Testis (tissue), 3 donors: ENCODE results near the gene NAA20. TPM values are rescaled to one million over a fixed set of nuclear protein-coding genes. Genes with fewer than 3 reads are reported as not detected.

ENCODE experiments used
- DNase-seq: peaks from one replicate; pipeline ENCODE4 v3.0.0-alpha.2; 2019
- H3K27ac ChIP-seq, 2 donors: fragments of 200-600 bp; sonication (generic); one replicate each; pipeline ENCODE4 v1.5.1; 2019
- H3K27me3 ChIP-seq: fragments of 200-600 bp; sonication (generic); one replicate; pipeline ENCODE4 v1.5.1; 2019
- H3K36me3 ChIP-seq: fragments of 200-600 bp; sonication (generic); one replicate; pipeline ENCODE4 v1.5.1; 2017; ENCODE audit warnings: low read depth; ENCODE audit errors: missing control alignments
- H3K4me1 ChIP-seq: fragments of 200-600 bp; sonication (generic); one replicate; pipeline ENCODE4 v1.5.1; 2019
- H3K4me3 ChIP-seq, 2 donors: fragments of 200-600 bp; sonication (generic); one replicate each; pipeline ENCODE4 v1.5.1; 2017 to 2019
- H3K9me3 ChIP-seq: fragments of 200-600 bp; sonication (generic); one replicate; pipeline ENCODE4 v1.5.1; 2017
- CTCF ChIP-seq, 3 experiments: fragments of 450-650 bp in 2 of 3; fragments of 200-600 bp in 1 of 3; sonication (generic) in 1 of 3; IDR thresholded peaks; one replicate each; pipeline ENCODE4 v1.5.1; 2016 to 2019; ENCODE audit warnings: antibody characterized with exemption in 3 of 3, mild to moderate bottlenecking in 2 of 3, moderate library complexity in 1 of 3
- POLR2A ChIP-seq: fragments of 450-650 bp; IDR thresholded peaks from one replicate; pipeline ENCODE4 v1.6.1; 2017; ENCODE audit warnings: antibody characterized with exemption, mild to moderate bottlenecking, moderate library complexity
- WGBS, 2 donors: methylation state at CpG; one replicate each; pipeline ENCODE4 v1.1.5; 2018; 5-methylcytosine and 5-hydroxymethylcytosine counted together
- intact Hi-C: fragments of 100-400 bp; cut with DNase I; formaldehyde crosslinking; loops from one replicate; pipeline ENCODE4 v1.15.1; 2023; ENCODE audit warnings: low total_unique reads
- polyA plus RNA-seq: library from polyadenylated mRNA; stranded (reverse); fragments of 350-450 nt; fragmentation: Illumina TruSeq; extraction: RNeasy Lipid Tissue Mini Kit (QIAGEN cat#74804); gene quantifications from one replicate; pipeline ENCODE4 v1.2.3, GENCODE V29; 2014; ENCODE audit warnings: low read depth, low replicate concordance; ENCODE audit not compliant: insufficient read depth
- total RNA-seq, 2 donors: library from RNA; depleted of rRNA; stranded (reverse); fragments of >200 nt; gene quantifications; one replicate each; pipeline ENCODE4 v1.2.3, GENCODE V29; 2016

Gene NAA20
- total and polyA plus RNA-seq, 3 donors from 2014 or later: 41.3 to 176 (median 53.9) TPM

GRCh38 chr20:19992996-19993908 lies 23.9 kb upstream of the NAA20 start:
- peak overlapping the region; percentile 64 to 85 for H3K27ac ChIP-seq
- peak; percentile 66 for DNase-seq
- peaks cover 28% of the 10 kb centered on the region for H3K4me1 ChIP-seq
- no peaks in the 10 kb centered on the region for H3K27me3 ChIP-seq
- intact Hi-C loops: loop anchor here (10.0 kb wide), 1 partner anchor 208 kb away; no protein-coding TSS in a partner anchor
- no peak overlapping the region for H3K4me3 ChIP-seq
- TF ChIP-seq CTCF (IDR thresholded peaks at IDR 0.05) (no peak), POLR2A (no peak)
- H3K9me3 ChIP-seq: no peaks in the 10 kb centered on the region
- WGBS, 2 donors: 30 to 31% methylated on average over 14 of the region's 14 CpGs
- H3K36me3 ChIP-seq: no peaks in the 10 kb centered on the region

- no peaks in the 10 kb centered on the region for H3K27me3 ChIP-seq
- DNase-seq: no peak
- H3K4me1 ChIP-seq: peaks cover 28% of the 10 kb centered on the region
- intact Hi-C loops: loop anchor here (10.0 kb wide), 1 partner anchor 209 kb away; no protein-coding TSS in a partner anchor
- peak overlapping the region; percentile 64 to 85 for H3K27ac ChIP-seq
- no peaks in the 10 kb centered on the region for H3K36me3 ChIP-seq
- H3K4me3 ChIP-seq: no peak overlapping the region
- TF ChIP-seq POLR2A (no peak), CTCF (IDR thresholded peaks at IDR 0.05) (no peak)
- H3K9me3 ChIP-seq: no peaks in the 10 kb centered on the region
- 49 to 56% methylated on average over 10 to 12 of the region's 12 CpGs for WGBS, 2 donors
These were observed 23.0 kb upstream of the NAA20 start for GRCh38 chr20:19993958-19994669.

- Histone ChIP-seq H3K9me3 (no peaks in the 10 kb centered on the region), H3K27me3 (no peaks in the 10 kb centered on the region), H3K4me3 (no peak overlapping the region), H3K27ac (no peak overlapping the region), H3K36me3 (no peaks in the 10 kb centered on the region), H3K4me1 (peaks cover 33% of the 10 kb centered on the region)
- intact Hi-C loops: loop anchor here (10.0 kb wide), 1 partner anchor 211 kb away; no protein-coding TSS in a partner anchor
- DNase-seq: peak; percentile 56
- WGBS, 2 donors: 49% methylated on average over 5 of the region's 5 CpGs
- TF ChIP-seq CTCF (IDR thresholded peaks at IDR 0.05) (peak; percentile 79 to 85 (median 83)), POLR2A (no peak)
These were observed 21.8 kb upstream of the NAA20 start for GRCh38 chr20:19995220-19995863.

GRCh38 chr20:19996222-19996621 lies 20.9 kb upstream of the NAA20 start:
- Histone ChIP-seq H3K4me1 (peaks cover 33% of the 10 kb centered on the region), H3K4me3 (no peak overlapping the region), H3K9me3 (no peaks in the 10 kb centered on the region), H3K36me3 (no peaks in the 10 kb centered on the region), H3K27ac (no peak overlapping the region), H3K27me3 (no peaks in the 10 kb centered on the region)
- no peak for TF ChIP-seq POLR2A
- TF ChIP-seq CTCF (IDR thresholded peaks at IDR 0.05): no peak
- DNase-seq: no peak
- intact Hi-C loops: loop anchor here (10.0 kb wide), 1 partner anchor 211 kb away; no protein-coding TSS in a partner anchor
- WGBS, 2 donors: 84% methylated on average over 7 to 8 of the region's 8 CpGs
